IMR-90 (cell line): ENCODE data around the gene HLA-DMB. TPM values are rescaled to one million over a fixed set of nuclear protein-coding genes. Genes with fewer than 3 reads are reported as not detected.

Experiments
- ATAC-seq: fragments of 200-7000 bp; cut with Tn5 transposase; 2 replicates; pipeline ENCODE4 v1.9.1; 2020; ENCODE audit warnings: low read depth, mild to moderate bottlenecking, moderate library complexity
- BruUV-seq: library from RNA; stranded (reverse); fragments of 400-500 nt; replicated peaks from 2 replicates; lab custom pipeline; 2021; lab: Mats Ljungman, UMichigan
- CTCF ChIA-PET: fragments of 300-600 bp; formaldehyde crosslinking; extraction: SDS; loops from one replicate; lab custom pipeline; 2021; ENCODE audit warnings: antibody characterized with exemption; lab: Yijun Ruan, JAX
- POLR2A ChIA-PET: fragments of 300-600 bp; sonication (Branson Sonifier 250); formaldehyde crosslinking; loops from one replicate; lab custom pipeline; 2022; ENCODE audit warnings: antibody characterized with exemption; ENCODE audit not compliant: unreplicated experiment; lab: Charles Lee
- DNase-seq: peaks from one replicate; pipeline ENCODE4 v3.0.0; 2013
- H2AFZ ChIP-seq: replicated peaks from 2 replicates; pipeline ENCODE3; 2013; ENCODE audit warnings: low read length, mild to moderate bottlenecking; ENCODE audit not compliant: poor library complexity
- H2AK5ac ChIP-seq: 2 replicates; pipeline ENCODE4 v1.6.1; 2013; ENCODE audit warnings: low read depth, low read length, inconsistent platforms
- H2AK9ac ChIP-seq: replicated peaks from 2 replicates; pipeline ENCODE3; 2013; ENCODE audit warnings: mild to moderate bottlenecking, low read depth, low read length, moderate library complexity; ENCODE audit not compliant: poor library complexity
- H2BK120ac ChIP-seq: 2 replicates; pipeline ENCODE4 v1.6.1; 2013; ENCODE audit warnings: low read depth, low read length, inconsistent platforms
- H2BK15ac ChIP-seq: 3 replicates; pipeline ENCODE4 v1.6.1; 2013; ENCODE audit warnings: low read depth, low read length, inconsistent platforms
- H2BK20ac ChIP-seq: 2 replicates; pipeline ENCODE4 v1.6.1; 2013; ENCODE audit warnings: low read depth, mild to moderate bottlenecking, inconsistent platforms, low read length, moderate library complexity
- H2BK5ac ChIP-seq: 2 replicates; pipeline ENCODE4 v1.6.1; 2013; ENCODE audit warnings: mild to moderate bottlenecking, low read depth, low read length, inconsistent platforms; ENCODE audit not compliant: poor library complexity, severe bottlenecking
- H3K14ac ChIP-seq: replicated peaks from 2 replicates; pipeline ENCODE4 v1.6.1; 2013; ENCODE audit warnings: low read depth, low read length, inconsistent platforms
- H3K18ac ChIP-seq: 2 replicates; pipeline ENCODE4 v1.6.1; 2013; ENCODE audit warnings: low read depth, low read length, control low read depth
- H3K23ac ChIP-seq: 2 replicates; pipeline ENCODE4 v1.6.1; 2013; ENCODE audit warnings: low read depth, low read length, inconsistent platforms
- H3K27ac ChIP-seq: 2 replicates; pipeline ENCODE4 v1.5.1; 2013; ENCODE audit warnings: mild to moderate bottlenecking, control low read depth, low read length; ENCODE audit not compliant: insufficient read depth
- H3K27me3 ChIP-seq: 2 replicates; pipeline ENCODE4 v1.6.1; 2013; ENCODE audit warnings: low read length; ENCODE audit not compliant: control insufficient read depth, insufficient read depth
- H3K36me3 ChIP-seq: 2 replicates; pipeline ENCODE4 v1.6.1; 2013; ENCODE audit warnings: low read length, mixed read lengths; ENCODE audit not compliant: control insufficient read depth, insufficient read depth
- H3K4ac ChIP-seq: 2 replicates; pipeline ENCODE4 v1.6.1; 2013; ENCODE audit warnings: low read depth, low read length, inconsistent platforms
- H3K4me1 ChIP-seq: 2 replicates; pipeline ENCODE4 v1.6.1; 2013; ENCODE audit warnings: low read length, mixed read lengths; ENCODE audit not compliant: control insufficient read depth, insufficient read depth
- H3K4me2 ChIP-seq: 2 replicates; pipeline ENCODE4 v1.6.1; 2013; ENCODE audit warnings: low read depth, mild to moderate bottlenecking, control low read depth, low read length, moderate library complexity
- H3K4me3 ChIP-seq: 2 replicates; pipeline ENCODE4 v1.5.1; 2013; ENCODE audit warnings: low read depth, mild to moderate bottlenecking, control low read depth, low read length, moderate library complexity; ENCODE audit not compliant: insufficient read depth
- H3K56ac ChIP-seq: 2 replicates; pipeline ENCODE4 v1.6.1; 2013; ENCODE audit warnings: low read length, inconsistent platforms; ENCODE audit not compliant: insufficient read depth; ENCODE audit errors: extremely low read depth
- H3K79me1 ChIP-seq, 2 experiments: 2 replicates each; pipeline ENCODE4 v1.6.1; 2013; ENCODE audit warnings: low read length in 2 of 2, inconsistent platforms in 1 of 2, low read depth in 1 of 2
- H3K9ac ChIP-seq: 2 replicates; pipeline ENCODE4 v1.6.1; 2013; ENCODE audit warnings: low read depth, low read length, control low read depth
- H3K9me1 ChIP-seq: 2 replicates; pipeline ENCODE4 v1.6.1; 2013; ENCODE audit warnings: low read length, inconsistent platforms; ENCODE audit not compliant: insufficient read depth
- H3K9me3 ChIP-seq: 2 replicates; pipeline ENCODE4 v1.6.1; 2013; ENCODE audit warnings: low read length; ENCODE audit not compliant: control insufficient read depth, insufficient read depth
- H4K20me1 ChIP-seq: 2 replicates; pipeline ENCODE4 v1.6.1; 2013; ENCODE audit warnings: low read length, inconsistent platforms; ENCODE audit not compliant: insufficient read depth
- H4K5ac ChIP-seq: 2 replicates; pipeline ENCODE4 v1.6.1; 2013; ENCODE audit warnings: mild to moderate bottlenecking, low read depth, low read length, control low read depth
- H4K8ac ChIP-seq, 2 experiments: 2 replicates each; pipeline ENCODE4 v1.6.1; 2013; ENCODE audit warnings: low read depth in 2 of 2, low read length in 2 of 2, control low read depth in 1 of 2, inconsistent platforms in 1 of 2
- H4K91ac ChIP-seq: 2 replicates; pipeline ENCODE4 v1.6.1; 2013; ENCODE audit warnings: low read depth, low read length, inconsistent platforms; ENCODE audit not compliant: insufficient read depth
- CEBPB ChIP-seq: IDR thresholded peaks from 2 replicates; pipeline ENCODE4 v1.6.1; 2012; ENCODE audit warnings: low read depth, low read length, improper control_type of control experiment
- MAZ ChIP-seq: IDR thresholded peaks from 2 replicates; pipeline ENCODE4 v1.6.1; 2012; ENCODE audit warnings: low read depth, mild to moderate bottlenecking, low read length, improper control_type of control experiment, moderate library complexity, borderline replicate concordance
- NFE2L2 ChIP-seq: fragments of 150-350 bp; IDR thresholded peaks from 2 replicates; pipeline ENCODE4 v1.6.1; 2016; ENCODE audit warnings: low read depth, mild to moderate bottlenecking, low read length
- SMC3 ChIP-seq: fragments of 150-350 bp; IDR thresholded peaks from 2 replicates; pipeline ENCODE4 v1.6.1; 2016; ENCODE audit warnings: low read depth, mild to moderate bottlenecking, antibody characterized with exemption, low read length, moderate library complexity
- WGBS, 2 experiments: methylation state at CpG; one replicate each; pipeline versions ENCODE4 v1.1.5 to v1.1.7; 2013; ENCODE audit warnings: missing lambda C conversion rate in 2 of 2; ENCODE audit not compliant: insufficient read length in 1 of 2; ENCODE audit errors: extremely low coverage in 2 of 2; 5-methylcytosine and 5-hydroxymethylcytosine counted together
- dilution Hi-C: fragments of 300-500 bp; cut with HindIII; formaldehyde crosslinking; loops from one replicate; pipeline ENCODE4 v1.14.3; 2018; ENCODE audit warnings: low sequenced_read_pairs; ENCODE audit not compliant: unreplicated experiment
- in situ Hi-C: fragments of 300-500 bp; cut with MboI; formaldehyde crosslinking; loops from 3 replicates; pipeline ENCODE4 v1.14.3; 2019; ENCODE audit warnings: low sequenced_read_pairs, inconsistent platforms, mixed read lengths
- intact Hi-C: fragments of 100-400 bp; cut with micrococcal nuclease; formaldehyde crosslinking; loops from 2 replicates; pipeline ENCODE4 v1.10.0; 2022
- polyA plus RNA-seq, 3 experiments: library from polyadenylated mRNA; depleted of rRNA; stranded (reverse); fragments of >200 nt; gene quantifications; 2 replicates each; pipeline ENCODE4 v1.2.3, GENCODE V29; 2012; ENCODE audit warnings: low replicate concordance in 1 of 3
- total RNA-seq: library from RNA; depleted of rRNA; stranded (reverse); fragments of >200 nt; gene quantifications from 2 replicates; pipeline ENCODE4 v1.2.3, GENCODE V29; 2012

The HLA-DMB gene
- total and polyA plus RNA-seq, 2 of the 4 experiments (the other 2 are of a cell fraction), result 0.18 to 0.19 TPM

GRCh38 chr6:32906539-32906938 is 34.3 kb downstream of the HLA-DMB start:
- H3K14ac ChIP-seq, result no peak overlapping the region
- BruUV-seq, result no TSS peak
- no peak overlapping the region for H2BK5ac ChIP-seq
- no peaks in the 10 kb centered on the region; the same call in 1 of the 2 replicates for H3K27me3 ChIP-seq
- H3K9me1 ChIP-seq, result 0 out of 2 replicates have a peak, but pooled peaks cover 3% of the 10 kb centered on the region
- CTCF ChIA-PET, result no interaction called here
- H3K4ac ChIP-seq, result no peak overlapping the region
- no peak overlapping the region; a peak in 1 of 4 replicates for H4K8ac ChIP-seq
- H3K4me1 ChIP-seq, result peaks cover 3% of the 10 kb centered on the region
- H4K5ac ChIP-seq, result no peak overlapping the region
- no peak overlapping the region for H3K23ac ChIP-seq
- POLR2A ChIA-PET, result no interaction called here
- no peak overlapping the region for H3K9ac ChIP-seq
- H3K4me2 ChIP-seq, result no peak overlapping the region; the same call in 1 of the 2 replicates
- H3K18ac ChIP-seq, result no peak overlapping the region
- H2BK120ac ChIP-seq, result no peak overlapping the region
- no peak overlapping the region for H3K4me3 ChIP-seq
- H2BK15ac ChIP-seq, result no peak overlapping the region
- no peaks in the 10 kb centered on the region for H4K20me1 ChIP-seq
- TF ChIP-seq MAZ, result no peak
- no peak for TF ChIP-seq NFE2L2
- no peak for TF ChIP-seq SMC3
- peak; percentile 87 for TF ChIP-seq CEBPB
- ATAC-seq (peak; percentile 67; the same call in 1 of the 2 replicates), DNase-seq (peak; percentile 74)
- H3K56ac ChIP-seq, result no peak overlapping the region
- H2AK5ac ChIP-seq, result no peak overlapping the region
- intact Hi-C loops, result no loop called here
- no peaks in the 10 kb centered on the region for H3K9me3 ChIP-seq
- H2BK20ac ChIP-seq, result no peak overlapping the region
- no peak overlapping the region for H3K27ac ChIP-seq
- in situ Hi-C loops, result no loop called here
- no peak overlapping the region for H2AFZ ChIP-seq
- H4K91ac ChIP-seq, result no peak overlapping the region
- no peaks in the 10 kb centered on the region for H3K36me3 ChIP-seq
- no peak overlapping the region for H2AK9ac ChIP-seq
- dilution Hi-C loops, result no loop called here
- WGBS, 2 experiments, result no CpG with 5 or more reads among the region's 1 CpG
- H3K79me1 ChIP-seq, result no peaks in the 10 kb centered on the region; a peak in 1 of 4 replicates
